ENCODE measurements around the gene EPS8L1.

EPS8L1 gene

GRCh38 chr19:55091126-55091910 lies 15.6 kb downstream of the EPS8L1 start:
- TF ChIP-seq CTCF (conservative IDR thresholded peaks at IDR 0.05; ENCODE audit: low read depth, low read length): no peak
- no peak overlapping the region for H3K4me3 ChIP-seq (ENCODE audit: low read length)
- no peak for DNase-seq (ENCODE audit: low read depth)

- no peak overlapping the region for H3K4me3 ChIP-seq (ENCODE audit: low read length)
- no peak for DNase-seq (ENCODE audit: low read depth)
- TF ChIP-seq CTCF (conservative IDR thresholded peaks at IDR 0.05; ENCODE audit: low read depth, low read length): no peak
These were observed 16.3 kb downstream of the EPS8L1 start for GRCh38 chr19:55091955-55092354.

GRCh38 chr19:55092423-55093318 lies 17.0 kb downstream of the EPS8L1 start:
- no peak overlapping the region for H3K4me3 ChIP-seq (ENCODE audit: low read length)
- no peak for DNase-seq (ENCODE audit: low read depth)

GRCh38 chr19:55094456-55095259 lies 19.0 kb downstream of the EPS8L1 start:
- TF ChIP-seq CTCF (conservative IDR thresholded peaks at IDR 0.05; ENCODE audit: low read depth, low read length): no peak
- H3K4me3 ChIP-seq (ENCODE audit: low read length): no peak overlapping the region
- no peak for DNase-seq (ENCODE audit: low read depth)

More at GRCh38 chr19:55092423-55093318, 17.0 kb downstream of the EPS8L1 start:
- TF ChIP-seq CTCF (conservative IDR thresholded peaks at IDR 0.05; ENCODE audit: low read depth, low read length): no peak

- no peak overlapping the region for H3K4me3 ChIP-seq (ENCODE audit: low read length)
- TF ChIP-seq CTCF (conservative IDR thresholded peaks at IDR 0.05; ENCODE audit: low read depth, low read length): no peak
- no peak for DNase-seq (ENCODE audit: low read depth)
These were observed 19.8 kb downstream of the EPS8L1 start for GRCh38 chr19:55095260-55096060.

- H3K4me3 ChIP-seq (ENCODE audit: low read length): no peak overlapping the region
- no peak for DNase-seq (ENCODE audit: low read depth)
- TF ChIP-seq CTCF (conservative IDR thresholded peaks at IDR 0.05; ENCODE audit: low read depth, low read length): no peak
These were observed 20.5 kb downstream of the EPS8L1 start for GRCh38 chr19:55096061-55096701.

Data from retinal pigment epithelial cell (primary cell).